Skeletal muscle cell (primary cell): ENCODE measurements around the gene SLC6A17.
A peak's percentile ranks its signal among the peaks of the same experiment; 100 is the strongest.

Experiments used
- DNase-seq: peaks from one replicate; pipeline ENCODE4 v3.0.0-alpha.2; 2010; ENCODE audit warnings: low read depth
- H3K4me3 ChIP-seq: 2 replicates; pipeline ENCODE4 v1.5.1; 2011; ENCODE audit warnings: low read depth, mild to moderate bottlenecking, control low read depth, low read length, moderate library complexity

The SLC6A17 gene

DNA sequence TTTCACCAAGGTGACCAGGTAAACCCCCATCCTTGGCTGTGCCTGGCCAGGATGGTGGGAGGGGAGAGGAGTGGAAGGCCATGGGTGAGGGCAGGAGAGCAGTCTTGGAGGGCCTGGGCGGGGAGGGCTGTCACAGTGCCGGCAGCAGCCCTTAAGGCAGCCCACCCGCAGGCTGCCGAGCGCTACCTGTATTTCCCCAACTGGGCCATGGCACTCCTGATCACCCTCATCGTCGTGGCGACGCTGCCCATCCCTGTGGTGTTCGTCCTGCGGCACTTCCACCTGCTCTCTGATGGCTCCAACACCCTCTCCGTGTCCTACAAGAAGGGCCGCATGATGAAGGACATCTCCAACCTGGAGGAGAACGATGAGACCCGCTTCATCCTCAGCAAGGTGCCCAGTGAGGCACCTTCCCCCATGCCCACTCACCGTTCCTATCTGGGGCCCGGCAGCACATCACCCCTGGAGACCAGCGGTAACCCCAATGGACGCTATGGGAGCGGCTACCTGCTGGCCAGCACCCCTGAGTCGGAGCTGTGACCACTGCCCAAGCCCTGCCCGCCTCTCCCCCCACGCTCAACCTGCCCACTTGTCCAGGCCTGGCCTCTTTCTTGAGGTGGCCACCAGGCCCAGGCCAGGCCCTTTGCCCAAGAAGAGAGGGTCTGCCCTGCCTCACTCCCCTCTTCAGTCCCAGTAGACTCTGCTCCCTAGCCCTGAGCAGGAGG lies 47.8 kb downstream of the SLC6A17 start:
- no peak overlapping the region for H3K4me3 ChIP-seq
- no peak for DNase-seq

DNA sequence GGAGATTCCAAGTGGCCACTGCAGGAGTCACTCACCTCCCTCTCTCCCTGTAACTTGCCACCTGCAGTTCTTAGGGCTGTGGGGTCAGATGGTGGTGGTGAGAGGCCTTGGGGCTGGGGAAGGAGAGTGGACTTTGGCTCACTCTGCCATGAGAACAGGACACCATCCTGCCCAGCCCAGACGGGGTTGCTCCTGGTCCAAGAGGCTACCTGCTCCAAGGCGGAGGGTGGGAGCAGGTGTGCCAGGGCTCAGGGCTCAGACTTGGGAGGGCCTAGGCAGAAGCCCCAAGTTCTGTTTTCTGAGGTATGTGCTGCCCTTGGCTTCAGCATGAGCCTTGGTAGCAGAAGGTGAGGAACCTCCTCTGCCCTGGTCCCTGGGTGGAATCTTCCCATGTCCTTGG lies 48.5 kb downstream of the SLC6A17 start:
- no peak overlapping the region for H3K4me3 ChIP-seq
- DNase-seq, result no peak

DNA sequence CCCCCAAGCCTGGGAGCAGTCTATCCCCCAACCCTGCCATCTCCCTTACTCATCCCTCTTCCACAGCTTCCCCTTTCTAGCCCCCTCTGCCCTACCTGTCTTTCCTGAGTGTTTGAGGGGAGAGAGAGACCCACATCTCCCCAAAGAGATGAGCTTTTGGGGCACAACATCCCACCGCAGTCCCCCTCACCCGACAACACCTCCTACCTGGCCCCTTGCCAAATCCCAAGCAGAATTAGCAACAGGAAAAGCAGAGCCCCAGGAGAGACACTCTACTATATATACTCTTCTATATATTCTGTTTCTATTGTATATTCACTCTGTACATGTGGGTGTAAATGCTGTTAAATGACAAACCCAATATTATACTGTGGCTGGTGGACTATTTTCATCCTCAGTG lies 49.9 kb downstream of the SLC6A17 start:
- H3K4me3 ChIP-seq, result no peak overlapping the region
- DNase-seq, result no peak

DNA sequence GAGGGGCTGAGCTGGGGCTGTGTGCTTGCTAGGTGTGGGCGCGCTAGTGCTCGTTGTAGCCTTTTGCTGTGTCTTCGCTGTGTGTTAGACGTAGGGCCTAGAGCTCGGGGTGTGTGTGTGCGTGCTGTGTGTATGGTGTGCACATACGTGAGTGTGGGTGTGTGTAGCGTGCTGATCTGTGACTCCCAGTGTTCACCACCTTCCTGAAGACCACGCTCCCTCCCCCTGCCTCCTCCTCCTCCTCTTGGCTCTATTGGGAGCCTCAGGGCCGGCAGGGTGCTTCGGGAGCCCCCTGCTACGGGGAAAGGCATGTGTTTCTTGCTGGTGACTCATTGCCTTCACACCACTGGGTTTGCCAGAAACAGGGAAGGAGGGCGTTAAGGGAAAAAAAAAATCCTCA lies 50.4 kb downstream of the SLC6A17 start:
- H3K4me3 ChIP-seq, result no peak overlapping the region
- no peak for DNase-seq

DNA sequence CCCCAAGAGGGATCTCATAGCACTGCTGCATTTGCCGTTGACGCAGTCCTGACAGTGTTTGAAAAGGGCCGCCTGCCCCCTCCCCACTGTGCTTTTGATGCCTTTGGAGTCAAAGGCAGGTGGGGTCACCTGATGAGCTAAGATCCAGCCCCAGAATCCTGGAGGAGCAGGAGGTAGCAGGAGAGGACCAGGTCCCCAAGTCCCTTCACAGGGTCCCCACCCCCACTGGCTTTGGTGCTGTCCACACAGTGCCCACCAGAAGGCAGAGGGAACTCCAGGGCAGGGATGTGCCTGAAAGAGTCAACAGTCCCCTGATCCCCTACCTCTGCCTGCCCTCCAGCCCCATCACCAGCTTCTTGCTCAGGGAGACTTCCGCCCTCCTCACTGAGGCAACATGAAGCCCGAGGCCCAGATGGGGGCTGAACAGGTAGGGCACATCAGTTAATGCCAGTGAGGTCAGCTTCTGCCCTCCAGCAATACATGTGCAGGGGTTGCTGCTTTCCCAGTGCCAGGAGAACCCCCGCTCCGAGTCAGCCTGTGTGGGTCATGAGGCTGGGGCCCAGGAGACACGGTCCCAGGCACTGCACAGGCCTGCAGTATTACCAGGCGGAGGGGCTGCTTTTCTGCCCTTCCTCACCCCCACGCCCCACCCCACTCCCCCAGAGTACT lies 51.0 kb downstream of the SLC6A17 start:
- H3K4me3 ChIP-seq, result no peak overlapping the region
- DNase-seq, result no peak

DNA sequence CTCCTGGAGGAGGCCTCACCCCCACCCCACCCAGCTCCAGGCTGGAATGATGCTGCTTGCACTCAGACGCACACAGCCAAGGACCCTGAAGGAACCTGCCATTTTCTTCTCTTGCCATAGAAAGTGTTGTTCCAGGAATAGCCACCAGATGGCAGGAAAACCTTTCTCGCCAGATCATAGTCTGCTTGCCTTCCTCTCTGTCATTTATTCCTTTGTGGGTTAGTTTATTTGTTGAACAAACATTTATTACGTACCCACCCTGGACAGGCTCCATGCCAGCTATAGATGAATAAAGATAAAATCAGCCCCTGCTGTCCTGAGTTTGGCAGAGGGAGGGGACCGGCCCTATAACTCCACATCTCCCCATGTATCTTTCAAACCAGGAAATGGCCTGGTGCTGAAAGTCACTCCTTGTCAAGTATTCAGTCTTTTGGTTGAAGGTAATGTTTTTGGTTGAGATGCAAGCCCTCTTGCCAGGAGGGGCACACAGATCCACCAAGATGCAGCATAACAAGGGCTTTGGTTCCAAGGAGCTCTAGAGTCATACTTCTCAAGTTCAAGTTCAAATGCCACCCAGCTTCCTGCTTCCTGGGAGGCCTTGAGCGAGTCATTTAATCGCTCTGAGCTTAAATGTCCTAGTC lies 52.8 kb downstream of the SLC6A17 start:
- DNase-seq, result no peak
- no peak overlapping the region for H3K4me3 ChIP-seq

DNA sequence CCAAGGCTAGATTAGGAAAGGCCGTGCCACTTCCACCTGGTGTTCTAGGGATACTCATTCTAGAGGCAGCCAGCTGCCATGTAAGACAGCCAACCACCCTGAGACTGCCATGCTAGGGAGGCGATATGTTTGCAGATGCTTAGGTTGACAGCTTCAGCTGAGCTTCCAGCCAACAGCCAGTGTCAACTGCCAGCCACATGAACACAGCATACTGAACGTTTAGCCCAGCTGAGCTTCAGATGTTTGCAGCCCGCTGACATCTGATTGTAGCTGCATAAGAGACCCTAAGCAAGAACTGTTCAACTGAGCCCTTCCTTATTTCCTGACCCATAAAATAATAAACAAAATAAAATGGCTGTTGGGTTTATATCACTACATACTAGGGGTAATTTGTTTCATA lies 54.9 kb downstream of the SLC6A17 start:
- DNase-seq, result no peak
- H3K4me3 ChIP-seq, result no peak overlapping the region

DNA sequence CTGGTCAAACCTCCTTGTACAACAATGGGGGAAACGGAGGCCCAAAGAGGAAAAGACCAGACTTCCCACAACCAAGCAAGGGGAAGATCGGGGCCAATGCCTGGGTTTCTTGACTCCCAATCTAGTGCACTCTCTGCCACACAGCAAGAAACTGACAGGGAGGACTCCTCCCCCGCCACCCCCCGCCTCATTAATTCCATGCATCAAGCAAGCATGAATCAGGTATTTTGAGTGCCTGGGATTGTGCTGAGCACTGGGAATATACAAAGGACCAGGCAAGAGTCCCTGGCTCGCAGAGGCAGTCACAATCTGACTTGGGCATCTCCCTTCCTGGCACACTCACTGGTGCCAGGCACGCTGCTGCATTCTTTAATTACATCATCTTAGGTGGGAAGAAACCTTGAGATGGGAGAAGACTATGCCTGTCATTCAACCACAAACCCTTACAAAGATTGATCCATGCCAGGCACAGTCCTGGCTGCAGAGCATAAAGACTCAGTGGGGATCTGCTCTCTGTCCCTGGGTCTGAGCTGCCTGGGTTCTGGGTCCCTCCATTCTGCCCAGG lies 55.4 kb downstream of the SLC6A17 start:
- DNase-seq, result no peak
- no peak overlapping the region for H3K4me3 ChIP-seq

DNA sequence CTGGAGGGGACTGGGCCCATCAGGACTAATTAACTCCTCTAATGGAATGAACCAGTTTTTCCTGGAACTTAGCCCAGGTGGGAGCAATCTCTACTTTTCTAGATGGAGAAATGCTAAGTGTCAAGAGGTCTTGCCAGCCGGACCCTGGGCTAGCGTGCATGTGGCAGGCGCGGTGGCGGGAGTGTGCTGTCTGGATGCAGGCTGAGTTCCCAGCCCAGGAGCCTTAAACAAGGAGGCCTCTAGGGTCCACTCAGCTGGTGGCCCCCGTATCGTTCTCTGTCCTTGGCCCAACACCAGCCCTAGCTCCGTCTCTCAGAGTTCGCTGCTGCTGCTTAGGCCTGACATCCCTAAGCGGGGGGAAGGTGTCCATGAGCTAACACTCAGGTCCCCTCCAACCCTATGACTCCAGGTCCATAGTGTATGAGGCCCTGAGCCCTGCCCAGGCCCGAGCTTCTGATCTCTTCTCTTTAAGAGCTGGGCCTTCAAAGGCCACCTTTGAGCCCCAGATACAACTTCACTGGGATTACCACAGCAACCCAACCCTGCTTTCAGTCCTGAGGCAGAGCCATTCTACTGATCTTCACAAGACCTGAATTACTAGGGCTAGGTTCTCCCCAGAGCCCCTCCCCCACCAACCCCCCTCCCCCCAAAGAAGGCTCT lies 56.1 kb downstream of the SLC6A17 start:
- H3K4me3 ChIP-seq, result no peak overlapping the region
- DNase-seq, result no peak

DNA sequence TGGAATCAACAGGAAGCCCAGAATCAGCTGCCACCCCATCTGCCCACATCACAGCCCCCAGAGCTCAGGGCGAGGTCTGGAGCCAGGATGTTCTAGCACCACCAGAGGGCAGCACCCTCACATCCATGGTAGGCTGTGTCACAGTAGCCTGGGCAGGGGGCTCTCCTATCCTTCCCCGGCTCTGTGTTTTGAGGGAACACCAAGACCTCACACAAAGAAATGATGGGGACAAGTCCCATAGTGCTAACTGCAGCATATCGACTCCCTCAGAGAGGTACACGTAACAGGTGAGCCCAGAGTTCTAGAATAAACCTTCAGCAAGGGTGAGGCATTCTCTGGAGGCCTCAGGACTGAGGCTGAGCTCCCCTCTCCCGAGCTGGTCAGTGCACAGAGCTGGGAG lies 57.5 kb downstream of the SLC6A17 start:
- no peak overlapping the region for H3K4me3 ChIP-seq
- DNase-seq, result no peak

DNA sequence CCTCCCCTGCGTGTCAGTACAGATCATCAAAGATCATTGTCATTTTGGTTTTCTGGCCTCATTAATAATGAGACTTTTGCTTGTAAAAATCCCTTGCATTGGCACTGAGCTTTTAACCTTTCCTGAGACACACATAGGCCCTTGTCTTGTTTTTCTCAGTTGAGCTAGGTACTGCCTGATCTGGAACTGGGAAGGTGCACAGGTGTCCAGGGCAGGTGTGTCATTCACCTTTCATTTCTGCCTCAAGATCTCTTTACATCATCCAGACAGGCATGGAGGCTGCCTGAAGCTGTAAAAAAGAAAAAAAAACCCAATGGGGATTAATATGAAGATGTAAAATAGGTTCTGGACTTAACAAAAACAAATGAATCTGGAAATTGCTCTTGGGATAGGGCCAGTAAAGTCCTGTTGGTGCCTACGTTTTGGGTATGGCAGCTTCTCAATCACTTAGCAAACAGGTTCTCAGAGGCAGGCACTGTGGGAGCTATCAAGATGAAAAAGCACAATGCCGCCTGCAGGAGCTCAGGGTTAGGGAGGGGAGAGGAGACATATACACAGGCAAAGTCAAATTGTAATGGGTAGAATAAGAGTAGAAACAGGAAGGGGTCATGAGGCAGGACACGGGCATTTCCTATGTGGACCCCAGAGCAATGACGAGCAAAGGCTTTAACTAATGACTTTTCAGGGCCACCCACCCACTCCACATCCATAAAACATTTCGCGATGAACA lies 58.8 kb downstream of the SLC6A17 start:
- no peak for DNase-seq

DNA sequence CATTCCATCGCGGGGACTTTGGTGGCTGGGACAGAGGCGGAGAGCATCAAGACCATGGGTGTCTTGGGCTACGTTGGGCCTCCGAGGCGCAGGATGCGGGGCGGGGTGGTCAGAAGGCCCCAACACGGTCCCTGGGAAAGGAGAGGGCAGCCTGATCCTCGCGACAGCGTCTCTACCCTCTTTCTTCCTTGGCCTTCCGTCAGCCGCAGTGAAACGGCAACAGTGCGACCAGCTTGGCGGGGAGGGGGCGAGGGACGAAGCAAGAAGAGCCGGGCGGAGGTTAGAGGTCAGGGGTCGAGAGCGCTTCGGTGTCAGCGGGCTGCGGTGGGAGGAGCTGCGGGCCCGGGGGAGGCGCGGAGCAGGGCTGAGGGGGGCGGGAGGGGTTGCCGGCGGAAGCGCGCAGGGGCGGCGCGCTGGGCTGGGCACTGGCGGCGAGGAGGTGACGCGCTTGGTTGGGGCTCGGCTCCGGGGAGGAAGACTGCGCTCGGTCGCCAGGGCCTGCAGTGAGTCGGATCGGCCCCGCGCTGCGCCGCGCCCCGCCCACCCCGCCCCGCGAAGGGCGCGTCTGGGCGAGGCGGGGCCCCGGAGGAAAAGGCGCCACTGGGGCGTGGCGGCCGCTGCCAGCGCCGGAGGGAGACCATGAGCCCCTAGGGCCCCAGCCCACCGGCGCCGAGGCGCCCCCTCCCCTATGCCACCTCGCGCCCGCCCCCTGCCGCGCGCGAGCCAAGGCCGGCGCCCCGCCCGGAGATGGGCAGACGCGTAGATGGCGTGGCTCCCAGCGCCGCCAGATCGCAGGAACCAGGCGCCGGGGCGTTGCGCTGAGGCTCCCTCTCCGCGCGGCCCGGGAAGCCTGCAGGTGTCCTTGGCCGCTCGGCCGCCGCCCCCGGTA lies 59.7 kb downstream of the SLC6A17 start, which contains the start of gene KCNC4:
Gene KCNC4, plus strand, starts transcription at position 600 of the 889 bp plus-strand sequence. CDS start 1,186 bp downstream, outside the sequence.
- DNase-seq, result no peak
- peak within 1 kb of the TSS; percentile 53 for H3K4me3 ChIP-seq

More for the DNA sequence above, 58.8 kb downstream of the SLC6A17 start:
- peak overlapping the region; percentile 53 for H3K4me3 ChIP-seq

DNA sequence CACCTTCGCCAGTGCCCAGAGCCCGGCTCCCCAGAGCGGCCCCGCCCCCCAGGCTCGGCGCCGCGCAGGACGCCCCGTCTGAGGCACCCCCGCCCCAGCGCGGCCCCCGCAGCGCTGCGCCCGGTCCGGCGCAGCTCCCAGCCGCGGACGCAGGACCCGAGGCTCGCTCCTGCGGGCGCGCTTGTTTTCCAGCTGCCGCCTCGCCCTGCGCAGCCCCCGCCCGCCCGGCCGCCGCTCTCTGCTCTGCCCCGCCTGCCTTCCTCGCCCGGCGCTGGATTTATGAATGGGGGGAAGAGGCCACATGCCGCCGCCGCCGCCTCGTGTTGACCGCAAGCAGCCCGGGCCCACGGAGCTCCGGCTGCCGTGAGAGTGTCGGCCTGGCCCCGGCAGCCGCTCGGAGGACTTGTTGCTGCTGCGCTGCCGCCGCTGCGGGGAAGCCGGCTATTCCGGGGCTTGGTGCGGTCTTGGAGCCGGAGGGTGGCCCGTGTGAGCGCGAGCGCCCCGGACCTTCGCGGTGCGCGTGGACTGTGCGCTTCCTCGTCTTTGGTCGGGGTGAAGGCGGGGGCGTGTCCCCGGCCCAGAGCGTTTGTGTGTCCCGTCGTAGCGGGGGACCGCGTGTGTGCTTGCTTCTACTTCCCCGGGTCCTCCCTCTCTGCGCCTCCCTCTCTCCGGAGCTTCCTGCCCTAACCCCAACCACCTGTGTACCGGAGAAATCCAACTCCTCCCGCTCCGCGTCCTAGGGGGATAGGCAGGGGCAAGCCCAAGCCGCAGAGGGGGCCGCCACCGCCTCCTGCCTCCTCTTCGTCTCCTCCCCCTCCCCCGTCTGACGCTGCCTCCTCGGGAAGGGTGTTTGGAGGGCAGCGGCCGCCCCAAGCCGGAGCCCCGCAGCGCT lies 60.6 kb downstream of the SLC6A17 start:
- peak overlapping the region; percentile 53 for H3K4me3 ChIP-seq
- no peak for DNase-seq

DNA sequence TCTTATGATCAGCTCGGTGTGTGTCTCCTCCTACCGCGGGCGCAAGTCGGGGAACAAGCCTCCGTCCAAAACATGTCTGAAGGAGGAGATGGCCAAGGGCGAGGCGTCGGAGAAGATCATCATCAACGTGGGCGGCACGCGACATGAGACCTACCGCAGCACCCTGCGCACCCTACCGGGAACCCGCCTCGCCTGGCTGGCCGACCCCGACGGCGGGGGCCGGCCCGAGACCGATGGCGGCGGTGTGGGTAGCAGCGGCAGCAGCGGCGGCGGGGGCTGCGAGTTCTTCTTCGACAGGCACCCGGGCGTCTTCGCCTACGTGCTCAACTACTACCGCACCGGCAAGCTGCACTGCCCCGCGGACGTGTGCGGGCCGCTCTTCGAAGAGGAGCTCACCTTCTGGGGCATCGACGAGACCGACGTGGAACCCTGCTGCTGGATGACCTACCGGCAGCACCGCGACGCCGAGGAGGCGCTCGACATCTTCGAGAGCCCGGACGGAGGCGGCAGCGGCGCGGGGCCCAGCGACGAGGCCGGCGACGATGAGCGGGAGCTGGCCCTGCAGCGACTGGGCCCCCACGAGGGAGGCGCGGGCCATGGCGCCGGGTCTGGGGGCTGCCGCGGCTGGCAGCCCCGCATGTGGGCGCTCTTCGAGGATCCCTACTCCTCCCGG lies 61.3 kb downstream of the SLC6A17 start:
- no peak for DNase-seq
- H3K4me3 ChIP-seq, result peak overlapping the region; percentile 53

DNA sequence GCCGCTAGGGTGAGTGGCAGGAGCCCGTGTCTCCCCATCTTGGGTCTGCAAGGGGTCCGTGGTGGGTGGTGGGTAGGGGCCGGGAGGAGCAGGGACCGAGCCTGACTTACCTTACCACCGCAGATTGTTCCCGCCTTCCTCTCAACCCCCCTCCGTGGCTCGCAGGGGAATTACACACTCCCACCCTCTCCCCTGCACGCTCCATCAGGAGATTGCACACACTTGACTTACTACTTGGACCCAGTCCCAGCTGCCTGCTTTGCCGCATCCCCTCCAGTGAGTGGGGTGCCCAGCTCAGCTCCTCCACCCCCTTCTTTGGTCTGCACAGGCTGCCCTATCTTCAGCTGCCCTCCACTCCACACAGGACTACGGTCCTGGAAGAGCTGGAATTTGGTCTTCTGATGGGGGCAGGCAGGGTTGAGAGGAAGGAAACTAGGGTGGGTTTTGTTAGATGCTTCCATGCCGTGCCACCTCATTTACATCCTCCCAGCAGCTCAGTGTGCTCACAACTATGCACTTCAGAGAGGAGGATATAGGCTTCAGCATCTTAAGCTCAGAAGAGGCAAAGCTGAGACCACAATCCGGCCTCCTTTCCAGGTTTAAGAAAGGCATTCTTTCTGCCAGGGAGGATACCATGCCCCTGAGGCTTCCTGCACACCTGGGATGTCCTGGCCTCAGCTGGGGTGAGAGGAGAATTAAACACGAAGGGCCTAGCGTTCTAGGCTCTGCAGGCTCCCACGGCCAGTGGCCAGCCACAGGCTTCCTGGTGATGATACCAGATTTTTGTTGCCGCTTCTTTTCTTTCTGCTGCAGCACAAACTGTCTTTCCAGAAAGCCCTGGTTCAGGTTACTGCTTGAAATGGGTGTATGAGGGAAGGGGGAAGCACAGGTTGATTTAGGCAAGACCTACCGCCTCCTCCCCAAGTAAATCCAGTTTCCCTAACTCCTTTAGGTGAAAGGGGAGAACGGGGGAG lies 62.2 kb downstream of the SLC6A17 start:
- H3K4me3 ChIP-seq, result no peak overlapping the region
- DNase-seq, result no peak

DNA sequence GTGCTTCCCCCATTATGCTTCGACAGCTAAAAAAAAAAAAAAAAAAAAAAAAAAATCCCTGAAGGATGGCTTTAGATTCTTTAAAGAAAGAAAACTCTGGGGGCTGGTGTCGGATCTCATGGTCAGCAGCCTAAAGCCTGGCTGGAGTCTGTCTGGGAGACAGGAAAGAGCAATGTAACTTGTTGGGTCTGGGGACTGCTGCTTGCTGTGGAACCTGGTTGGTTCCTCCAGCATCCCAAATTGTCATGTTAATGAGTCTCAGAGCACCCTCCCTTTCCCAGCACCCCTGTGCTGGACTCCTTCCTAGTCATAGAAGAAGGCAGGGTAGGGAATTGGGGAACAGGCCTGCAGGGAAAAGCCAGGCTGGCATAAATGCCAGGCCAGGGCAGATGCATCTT lies 62.8 kb downstream of the SLC6A17 start:
- H3K4me3 ChIP-seq, result no peak overlapping the region
- DNase-seq, result no peak
